ENCODE results near the gene GSTA2.
"Not testable (repeated sequence)": the region's sequence is repeated elsewhere in the genome, so short reads cannot be mapped to it uniquely, and the experiment has no call there.

The GSTA2 gene

GRCh38 chr6:52788478-52788877, 25.2 kb upstream of the GSTA2 start:
- DNase-seq (ENCODE audit: extremely low read depth, low read depth) = no peak
- no peak overlapping the region for H3K4me3 ChIP-seq (replicated peaks; ENCODE audit: low read depth, low read length)
- TF ChIP-seq CTCF (IDR thresholded peaks at IDR 0.05; ENCODE audit: low read depth, low read length, missing control alignments) = no peak

- DNase-seq (ENCODE audit: extremely low read depth, low read depth) = no peak
- no peak overlapping the region for H3K4me3 ChIP-seq (replicated peaks; ENCODE audit: low read depth, low read length)
- no peak for TF ChIP-seq CTCF (IDR thresholded peaks at IDR 0.05; ENCODE audit: low read depth, low read length, missing control alignments)
These were observed 24.6 kb upstream of the GSTA2 start for GRCh38 chr6:52787917-52788316.

- no peak overlapping the region for H3K4me3 ChIP-seq (replicated peaks; ENCODE audit: low read depth, low read length)
- no peak for TF ChIP-seq CTCF (IDR thresholded peaks at IDR 0.05; ENCODE audit: low read depth, low read length, missing control alignments)
- no peak for DNase-seq (ENCODE audit: extremely low read depth, low read depth)
These were observed 23.1 kb upstream of the GSTA2 start for GRCh38 chr6:52786249-52786956.

GRCh38 chr6:52782696-52783274, 19.5 kb upstream of the GSTA2 start:
- not testable (repeated sequence) for DNase-seq (ENCODE audit: extremely low read depth, low read depth)

GRCh38 chr6:52782209-52782608, 18.9 kb upstream of the GSTA2 start:
- DNase-seq (ENCODE audit: extremely low read depth, low read depth); H3K4me3 ChIP-seq (replicated peaks; ENCODE audit: low read depth, low read length): not testable (repeated sequence)

More at GRCh38 chr6:52782696-52783274, 19.5 kb upstream of the GSTA2 start:
- H3K4me3 ChIP-seq (replicated peaks; ENCODE audit: low read depth, low read length) = not testable (repeated sequence)

GRCh38 chr6:52779237-52779636, 16.0 kb upstream of the GSTA2 start:
- no peak for DNase-seq (ENCODE audit: extremely low read depth, low read depth)
- H3K4me3 ChIP-seq (replicated peaks; ENCODE audit: low read depth, low read length) = no peak overlapping the region
- TF ChIP-seq CTCF (IDR thresholded peaks at IDR 0.05; ENCODE audit: low read depth, low read length, missing control alignments) = no peak

- DNase-seq (ENCODE audit: extremely low read depth, low read depth); H3K4me3 ChIP-seq (replicated peaks; ENCODE audit: low read depth, low read length): not testable (repeated sequence)
These were observed 13.6 kb upstream of the GSTA2 start for GRCh38 chr6:52776711-52777351.

GRCh38 chr6:52769399-52769798, 6.1 kb upstream of the GSTA2 start:
- DNase-seq (ENCODE audit: extremely low read depth, low read depth) = not testable (repeated sequence)

GRCh38 chr6:52767658-52768057, 4.4 kb upstream of the GSTA2 start:
- peak; percentile 7 for DNase-seq (ENCODE audit: extremely low read depth, low read depth)
- H3K4me3 ChIP-seq (replicated peaks; ENCODE audit: low read depth, low read length) = not testable (repeated sequence)

More at GRCh38 chr6:52769399-52769798, 6.1 kb upstream of the GSTA2 start:
- not testable (repeated sequence) for H3K4me3 ChIP-seq (replicated peaks; ENCODE audit: low read depth, low read length)

- not testable (repeated sequence) for DNase-seq (ENCODE audit: extremely low read depth, low read depth); H3K4me3 ChIP-seq (replicated peaks; ENCODE audit: low read depth, low read length)
These were observed 1.4 kb downstream of the GSTA2 start for GRCh38 chr6:52761673-52762491.

Data from HFF-Myc (cell line).